Sigmoid colon (tissue), 4 donors: ENCODE measurements around the gene SPEM2.

ENCODE experiments used
- CTCF ChIP-seq, 4 experiments: fragments of 450-650 bp in 3 of 4; fragments of 200-600 bp in 1 of 4; IDR thresholded peaks; one replicate each; pipeline ENCODE4 v1.5.1; 2016 to 2019; ENCODE audit warnings: antibody characterized with exemption in 4 of 4, mild to moderate bottlenecking in 3 of 4, moderate library complexity in 2 of 4
- EP300 ChIP-seq, 4 donors: sonication (generic); formaldehyde crosslinking; IDR thresholded peaks; one replicate each; pipeline ENCODE4 v1.6.1; 2017; ENCODE audit warnings: antibody characterized with exemption in 4 of 4
- POLR2A ChIP-seq, 2 donors: fragments of 450-650 bp; IDR thresholded peaks; one replicate each; pipeline ENCODE4 v1.6.1; 2016; ENCODE audit warnings: antibody characterized with exemption in 2 of 2, mild to moderate bottlenecking in 2 of 2, moderate library complexity in 2 of 2

GRCh38 chr17:7440834-7441195, 15.4 kb downstream of the SPEM2 start:
- no peak for TF ChIP-seq POLR2A (IDR thresholded peaks at IDR 0.05)
- TF ChIP-seq CTCF (IDR thresholded peaks at IDR 0.05) = no peak
- no peak for TF ChIP-seq EP300 (IDR thresholded peaks at IDR 0.05)
